Common myeloid progenitor, CD34-positive (primary cell): ENCODE data around the gene PATE4. TPM values are rescaled to one million over a fixed set of nuclear protein-coding genes. Genes with fewer than 3 reads are reported as not detected.

Experiments
- CTCF ChIA-PET: fragments of 350-600 bp; sonication (Branson Sonifier 250); formaldehyde crosslinking; loops from one replicate; lab custom pipeline; 2021; ENCODE audit warnings: antibody characterized with exemption; lab: Charles Lee
- POLR2A ChIA-PET: fragments of 350-600 bp; sonication (Branson Sonifier 250); formaldehyde crosslinking; loops from one replicate; lab custom pipeline; 2021; ENCODE audit warnings: antibody characterized with exemption; lab: Charles Lee
- DNase-seq, 3 donors: peaks; one replicate each; pipeline versions ENCODE4 v3.0.0 to v3.0.0-alpha.2; 2013
- H3K27ac ChIP-seq, 2 experiments: 1 replicate in 1 of 2; 2 replicates in 1 of 2; pipeline ENCODE4 v1.7.0; 2013; ENCODE audit warnings: inconsistent platforms in 2 of 2, low read length in 2 of 2, mild to moderate bottlenecking in 2 of 2, low read depth in 1 of 2, moderate library complexity in 1 of 2; ENCODE audit not compliant: severe bottlenecking in 2 of 2, insufficient read depth in 1 of 2, poor library complexity in 1 of 2
- H3K27me3 ChIP-seq, 5 experiments: replicated peaks in 2 of 5; 1 replicate in 3 of 5; 2 replicates in 2 of 5; pipeline versions ENCODE4 v1.6.1 to v1.7.0; 2013; ENCODE audit warnings: low read length in 4 of 5, mild to moderate bottlenecking in 2 of 5, moderate library complexity in 2 of 5, inconsistent platforms in 1 of 5; ENCODE audit not compliant: insufficient read depth in 5 of 5, control insufficient read depth in 4 of 5
- H3K36me3 ChIP-seq, 4 experiments: 1 replicate in 2 of 4; 2 replicates in 2 of 4; pipeline versions ENCODE4 v1.6.1 to v1.7.0; 2013; ENCODE audit warnings: low read length in 3 of 4, control low read depth in 1 of 4, mild to moderate bottlenecking in 1 of 4; ENCODE audit not compliant: control insufficient read depth in 4 of 4, insufficient read depth in 4 of 4
- H3K4me1 ChIP-seq, 4 experiments: 1 replicate in 3 of 4; 2 replicates in 1 of 4; pipeline versions ENCODE4 v1.6.1 to v1.7.1; 2013; ENCODE audit warnings: low read length in 3 of 4, mild to moderate bottlenecking in 3 of 4, control low read depth in 1 of 4, inconsistent platforms in 1 of 4, moderate library complexity in 1 of 4; ENCODE audit not compliant: control insufficient read depth in 4 of 4, insufficient read depth in 4 of 4; ENCODE audit errors: control extremely low read depth in 1 of 4
- H3K4me3 ChIP-seq, 7 experiments: 1 replicate in 4 of 7; 2 replicates in 3 of 7; pipeline versions ENCODE4 v1.5.1 to v1.7.0; 2013; ENCODE audit warnings: mild to moderate bottlenecking in 7 of 7, low read length in 6 of 7, moderate library complexity in 6 of 7, inconsistent platforms in 2 of 7, low read depth in 2 of 7, control low read depth in 1 of 7; ENCODE audit not compliant: insufficient read depth in 4 of 7, control insufficient read depth in 1 of 7; ENCODE audit errors: extremely low read depth in 1 of 7
- H3K9me3 ChIP-seq, 5 experiments: 1 replicate in 4 of 5; 2 replicates in 1 of 5; pipeline versions ENCODE4 v1.6.1 to v1.7.1; 2013; ENCODE audit warnings: low read length in 4 of 5, mild to moderate bottlenecking in 2 of 5, inconsistent platforms in 1 of 5, low read depth in 1 of 5, moderate library complexity in 1 of 5; ENCODE audit not compliant: control insufficient read depth in 4 of 5, insufficient read depth in 2 of 5; ENCODE audit errors: control extremely low read depth in 1 of 5
- WGBS: methylation state at CpG from one replicate; pipeline ENCODE4 v1.1.5; 2013; ENCODE audit not compliant: insufficient coverage; 5-methylcytosine and 5-hydroxymethylcytosine counted together
- polyA plus RNA-seq: library from polyadenylated mRNA; unstranded; fragments of 120-200 nt; gene quantifications from one replicate; pipeline ENCODE4 v1.2.1, GENCODE V29; 2013

PATE4 gene, protein sequence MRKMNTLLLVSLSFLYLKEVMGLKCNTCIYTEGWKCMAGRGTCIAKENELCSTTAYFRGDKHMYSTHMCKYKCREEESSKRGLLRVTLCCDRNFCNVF
- not detected for polyA plus RNA-seq

- no CpG with 5 or more reads among the region's 3 CpGs for WGBS
- H3K4me3 ChIP-seq: no peak within 1 kb of the TSS
- H3K27ac ChIP-seq: no peak within 1 kb of the TSS
- DNase-seq: no peak
- H3K36me3 ChIP-seq: no peaks in the 10 kb centered on the region
- CTCF ChIA-PET: interaction anchor here (1.5 kb wide), 1 partner anchor 10 kb away, joined by 3 read pairs; no protein-coding TSS in a partner anchor
- no peaks in the 10 kb centered on the region for H3K4me1 ChIP-seq
- H3K9me3 ChIP-seq: peaks cover 0 to 7% (median 0%) of the 10 kb centered on the region in 5 experiments
- H3K27me3 ChIP-seq: peaks cover 0 to 10% (median 2%) of the 10 kb centered on the region in 5 experiments
- POLR2A ChIA-PET: no interaction called here
These were observed at the start of gene PATE4 for GRCh38 chr11:125833016-125833415. TSS of gene PATE4 (plus strand) at chr11:125833316. CDS start at chr11:125833360, 44 bp downstream.

DNA sequence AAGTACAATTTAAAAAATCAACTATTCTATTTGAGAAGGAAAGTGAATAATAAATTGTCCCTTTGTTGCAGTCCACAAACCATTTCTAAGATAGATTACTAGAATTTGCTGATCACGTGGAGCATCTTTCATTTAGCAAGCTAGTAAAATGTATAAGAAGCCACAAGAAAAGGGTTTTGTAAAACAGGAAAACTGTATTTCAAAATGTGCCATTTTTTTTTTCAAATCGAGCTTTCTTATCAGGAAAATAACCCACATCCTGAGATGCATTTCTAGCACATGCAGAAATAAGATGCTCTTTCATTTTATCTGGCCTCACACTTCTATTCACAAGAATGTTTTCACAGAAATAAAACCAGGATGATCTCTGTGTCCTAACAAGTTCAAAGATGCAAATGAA lies 48.4 kb upstream of the PATE4 start:
- peak in 1 of 3 donors; percentile 9 for DNase-seq
- no peaks in the 10 kb centered on the region for H3K36me3 ChIP-seq
- no peaks in the 10 kb centered on the region for H3K9me3 ChIP-seq
- no peak overlapping the region for H3K4me3 ChIP-seq
- WGBS: 50% methylated on average over 2 of the region's 2 CpGs
- POLR2A ChIA-PET: no interaction called here
- CTCF ChIA-PET: no interaction called here
- no peak overlapping the region for H3K27ac ChIP-seq
- peaks cover 0 to 2% (median 0%) of the 10 kb centered on the region in 5 experiments for H3K27me3 ChIP-seq
- H3K4me1 ChIP-seq: no peaks in the 10 kb centered on the region

DNA sequence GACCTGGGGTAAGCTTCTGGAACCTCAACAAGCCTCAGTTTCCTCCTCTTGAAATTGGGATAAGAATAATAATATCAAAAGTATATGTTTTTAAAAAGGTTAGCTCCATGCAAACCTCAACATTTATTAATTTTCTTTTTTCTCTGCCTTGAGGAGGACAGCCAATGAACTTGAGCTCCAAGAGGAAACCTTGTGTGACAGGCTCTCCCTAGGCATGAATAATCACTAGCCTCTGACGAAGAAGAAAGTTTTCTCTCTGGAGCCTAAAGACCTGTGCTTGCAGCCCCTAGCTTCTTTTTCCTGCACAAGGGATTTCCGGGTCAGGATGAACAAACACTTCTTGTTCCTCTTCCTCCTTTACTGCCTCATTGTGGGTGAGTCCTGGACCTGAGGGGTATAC lies 45.3 kb upstream of the PATE4 start, which contains the start of gene PATE3:
PATE3 (plus strand) TSS at position 301 of the 400 bp plus-strand sequence; CDS start at position 326, 25 bp downstream.
- Histone ChIP-seq H3K9me3 (no peaks in the 10 kb centered on the region), H3K27ac (no peak within 1 kb of the TSS), H3K4me3 (no peak within 1 kb of the TSS), H3K27me3 (peaks cover 0 to 2% (median 0%) of the 10 kb centered on the region in 5 experiments), H3K36me3 (no peaks in the 10 kb centered on the region), H3K4me1 (no peaks in the 10 kb centered on the region)
- DNase-seq: no peak
- ChIA-PET CTCF (no interaction called here), POLR2A (no interaction called here)
- WGBS: 17% methylated on average over 2 of the region's 2 CpGs

GRCh38 chr11:125790825-125791224 lies 42.3 kb upstream of the PATE4 start:
- H3K4me1 ChIP-seq: no peaks in the 10 kb centered on the region
- H3K36me3 ChIP-seq: no peaks in the 10 kb centered on the region
- no peak for DNase-seq
- WGBS: 93% methylated on average over 2 of the region's 4 CpGs
- no peak overlapping the region for H3K27ac ChIP-seq
- POLR2A ChIA-PET: no interaction called here
- H3K4me3 ChIP-seq: no peak overlapping the region
- peaks cover 0 to 2% (median 0%) of the 10 kb centered on the region in 5 experiments for H3K27me3 ChIP-seq
- no peaks in the 10 kb centered on the region for H3K9me3 ChIP-seq
- CTCF ChIA-PET: interaction anchor here (1.2 kb wide), 1 partner anchor 94 kb away, joined by 3 read pairs; no protein-coding TSS in a partner anchor

DNA sequence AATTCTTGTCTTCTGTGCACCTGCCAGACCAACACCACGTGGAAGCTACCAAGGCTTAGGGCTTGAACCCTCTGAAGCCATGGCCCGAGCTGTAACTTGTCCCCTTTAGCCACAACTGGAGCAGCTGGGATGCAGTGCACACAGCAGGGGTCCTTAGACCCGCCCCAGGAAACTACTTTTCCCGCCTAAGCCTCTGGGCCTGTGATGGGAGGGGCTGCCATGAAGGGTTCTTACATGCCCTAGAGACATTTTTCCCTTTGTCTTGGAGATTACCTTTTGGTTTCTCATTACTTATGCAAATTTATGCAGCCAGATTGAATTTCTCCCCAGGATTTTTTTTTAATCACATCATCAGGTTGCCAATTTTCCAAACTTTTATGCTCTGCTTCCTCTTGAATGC lies 35.5 kb upstream of the PATE4 start:
- DNase-seq: no peak
- WGBS: 47% methylated on average over 4 of the region's 4 CpGs
- H3K27me3 ChIP-seq: no peaks in the 10 kb centered on the region
- ChIA-PET CTCF (no interaction called here), POLR2A (no interaction called here)
- H3K9me3 ChIP-seq: peaks cover 0 to 20% (median 4%) of the 10 kb centered on the region in 5 experiments
- H3K4me3 ChIP-seq: no peak overlapping the region
- no peaks in the 10 kb centered on the region for H3K4me1 ChIP-seq
- H3K27ac ChIP-seq: no peak overlapping the region
- no peaks in the 10 kb centered on the region for H3K36me3 ChIP-seq

- 100% methylated on average over 1 of the region's 2 CpGs for WGBS
- Histone ChIP-seq H3K27me3 (no peaks in the 10 kb centered on the region), H3K4me3 (no peak overlapping the region), H3K27ac (no peak overlapping the region), H3K4me1 (no peaks in the 10 kb centered on the region), H3K36me3 (no peaks in the 10 kb centered on the region), H3K9me3 (peaks cover 0 to 29% (median 4%) of the 10 kb centered on the region in 5 experiments)
- DNase-seq: no peak
- ChIA-PET CTCF (no interaction called here), POLR2A (no interaction called here)
These were observed 33.3 kb upstream of the PATE4 start for GRCh38 chr11:125799808-125800207.

DNA sequence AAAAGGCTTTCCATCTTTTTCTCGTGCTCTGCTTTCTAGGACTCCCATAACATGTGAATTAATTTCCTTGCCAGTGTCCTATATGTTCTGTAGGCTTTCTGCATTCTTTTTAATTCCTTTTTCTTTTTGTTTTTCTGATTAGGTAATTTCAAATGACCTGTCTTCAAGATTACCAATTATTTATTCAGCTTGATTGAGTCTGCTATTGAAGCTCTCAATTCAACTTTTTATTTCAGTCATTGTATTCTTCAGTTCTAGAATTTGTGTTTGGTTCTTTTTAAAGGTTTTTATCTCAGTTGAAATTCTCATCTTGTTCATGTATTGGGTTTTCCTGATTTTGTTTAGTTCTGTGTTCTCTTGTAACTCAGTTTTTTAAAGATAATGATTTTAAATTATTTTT lies 30.7 kb upstream of the PATE4 start:
- Histone ChIP-seq H3K9me3 (peaks cover 0 to 27% (median 4%) of the 10 kb centered on the region in 5 experiments), H3K4me1 (no peaks in the 10 kb centered on the region), H3K27me3 (no peaks in the 10 kb centered on the region), H3K4me3 (no peak overlapping the region), H3K36me3 (no peaks in the 10 kb centered on the region), H3K27ac (no peak overlapping the region)
- no peak for DNase-seq
- WGBS: no CpG with 5 or more reads among the region's 1 CpG
- CTCF ChIA-PET: no interaction called here
- POLR2A ChIA-PET: no interaction called here
